HEK293 (cell line): ENCODE data around the gene RRAS.
"Not testable (repeated sequence)": the region's sequence is repeated elsewhere in the genome, so short reads cannot be mapped to it uniquely, and the experiment has no call there.

ENCODE experiments used
- CTCF ChIA-PET: fragments of 350-600 bp; formaldehyde crosslinking; extraction: SDS; loops from one replicate; lab custom pipeline; 2021; ENCODE audit warnings: antibody characterized with exemption; lab: Yijun Ruan, JAX
- POLR2A ChIA-PET: fragments of 300-600 bp; formaldehyde crosslinking; extraction: SDS; loops from one replicate; lab custom pipeline; 2020; ENCODE audit warnings: antibody characterized with exemption, inconsistent platforms; lab: Yijun Ruan, JAX
- H3K27ac ChIP-seq: fragments of 200-500 bp; sonication (Bioruptor generic); 2 replicates; pipeline ENCODE4 v1.5.1; 2014; ENCODE audit warnings: low read depth, low read length, control low read depth, inconsistent platforms; ENCODE audit errors: extremely low read depth
- H3K36me3 ChIP-seq, 2 experiments: fragments of 200-500 bp in 1 of 2; sonication (Bioruptor generic) in 1 of 2; 1 replicate in 1 of 2; 2 replicates in 1 of 2; pipeline ENCODE4 v1.5.1; 2014 to 2017; ENCODE audit warnings: inconsistent platforms in 2 of 2, low read length in 2 of 2; ENCODE audit not compliant: control insufficient read depth in 2 of 2, insufficient read depth in 1 of 2
- H3K4me1 ChIP-seq: fragments of 200-500 bp; sonication (Bioruptor generic); 2 replicates; pipeline ENCODE4 v1.5.1; 2014; ENCODE audit warnings: mild to moderate bottlenecking, low read length, inconsistent platforms; ENCODE audit not compliant: control insufficient read depth, insufficient read depth
- H3K4me3 ChIP-seq: 2 replicates; pipeline ENCODE4 v1.5.1; 2011; ENCODE audit warnings: low read depth, mild to moderate bottlenecking, control low read depth, low read length, moderate library complexity
- H3K9me3 ChIP-seq: fragments of 200-500 bp; sonication (Bioruptor generic); 2 replicates; pipeline ENCODE4 v1.5.1; 2014; ENCODE audit warnings: low read depth, low read length, inconsistent platforms; ENCODE audit not compliant: control insufficient read depth, insufficient read depth
- GLIS1 ChIP-seq: fragments of 450-650 bp; formaldehyde crosslinking; IDR thresholded peaks from 2 replicates; pipeline ENCODE4 v1.5.1; 2016; ENCODE audit warnings: missing biosample characterization, missing genetic modification characterization
- KLF9 ChIP-seq: fragments of 450-650 bp; formaldehyde crosslinking; IDR thresholded peaks from 2 replicates; pipeline ENCODE4 v1.5.1; 2016; ENCODE audit warnings: missing biosample characterization, missing genetic modification characterization, low read depth
- PRDM1 ChIP-seq: fragments of 450-650 bp; formaldehyde crosslinking; IDR thresholded peaks from 2 replicates; pipeline ENCODE4; 2016; ENCODE audit warnings: missing biosample characterization, missing genetic modification characterization
- TCF7L2 ChIP-seq: IDR thresholded peaks from 2 replicates; pipeline ENCODE4 v1.6.1; 2011; ENCODE audit warnings: low read depth, mild to moderate bottlenecking, inconsistent platforms, low read length, moderate library complexity, borderline replicate concordance
- WT1 ChIP-seq: fragments of 450-650 bp; formaldehyde crosslinking; IDR thresholded peaks from 2 replicates; pipeline ENCODE4 v1.5.1; 2016; ENCODE audit warnings: missing biosample characterization, missing genetic modification characterization
- ZBTB48 ChIP-seq: fragments of 450-650 bp; formaldehyde crosslinking; IDR thresholded peaks from 2 replicates; pipeline ENCODE4 v1.5.1; 2016; ENCODE audit warnings: missing biosample characterization, missing genetic modification characterization
- ZIC2 ChIP-seq: fragments of 450-650 bp; formaldehyde crosslinking; IDR thresholded peaks from 2 replicates; pipeline ENCODE4 v1.5.1; 2016; ENCODE audit warnings: missing biosample characterization, missing genetic modification characterization
- ZNF114 ChIP-seq: fragments of 450-650 bp; formaldehyde crosslinking; IDR thresholded peaks from 2 replicates; pipeline ENCODE4 v1.5.0; 2017; ENCODE audit warnings: missing biosample characterization, missing genetic modification characterization
- ZNF121 ChIP-seq: fragments of 450-650 bp; formaldehyde crosslinking; IDR thresholded peaks from 2 replicates; pipeline ENCODE4 v1.5.1; 2016; ENCODE audit warnings: missing biosample characterization, missing genetic modification characterization
- ZNF37A ChIP-seq: fragments of 450-650 bp; IDR thresholded peaks from 2 replicates; pipeline ENCODE4 v1.5.1; 2018; ENCODE audit warnings: missing biosample characterization, missing genetic modification characterization
- ZNF394 ChIP-seq: fragments of 450-650 bp; formaldehyde crosslinking; IDR thresholded peaks from 2 replicates; pipeline ENCODE4 v1.5.1; 2016; ENCODE audit warnings: missing biosample characterization, missing genetic modification characterization, mild to moderate bottlenecking, moderate library complexity, borderline replicate concordance
- ZNF513 ChIP-seq: fragments of 450-650 bp; IDR thresholded peaks from 2 replicates; pipeline ENCODE4 v1.5.1; 2018; ENCODE audit warnings: missing biosample characterization, missing genetic modification characterization
- ZNF560 ChIP-seq: fragments of 450-650 bp; formaldehyde crosslinking; IDR thresholded peaks from 2 replicates; pipeline ENCODE4 v1.5.1; 2017; ENCODE audit warnings: missing biosample characterization, missing genetic modification characterization, borderline replicate concordance
- ZNF664 ChIP-seq: fragments of 450-650 bp; formaldehyde crosslinking; IDR thresholded peaks from 2 replicates; pipeline ENCODE4 v1.5.1; 2016; ENCODE audit warnings: missing biosample characterization, missing genetic modification characterization
- ZNF707 ChIP-seq: fragments of 450-650 bp; formaldehyde crosslinking; IDR thresholded peaks from 2 replicates; pipeline ENCODE4 v1.5.1; 2016; ENCODE audit warnings: missing biosample characterization, missing genetic modification characterization
- ZNF776 ChIP-seq: fragments of 450-650 bp; formaldehyde crosslinking; IDR thresholded peaks from 2 replicates; pipeline ENCODE4 v1.5.0; 2017; ENCODE audit warnings: missing biosample characterization, missing genetic modification characterization, borderline replicate concordance
- ZNF791 ChIP-seq: fragments of 450-650 bp; formaldehyde crosslinking; IDR thresholded peaks from 2 replicates; pipeline ENCODE4 v1.5.1; 2016; ENCODE audit warnings: missing biosample characterization, missing genetic modification characterization
- TF ChIP-seq, protein P1 (sequence below): fragments of 450-650 bp; formaldehyde crosslinking; optimal IDR thresholded peaks from 2 replicates; pipeline ENCODE3; 2016; ENCODE audit warnings: missing biosample characterization, mild to moderate bottlenecking, missing genetic modification characterization

The RRAS gene

GRCh38 chr19:49635530-49636232 lies 4.3 kb downstream of the RRAS start:
- no peaks in the 10 kb centered on the region; a peak in 1 of 3 replicates for H3K36me3 ChIP-seq
- peaks cover 20% of the 10 kb centered on the region for H3K4me1 ChIP-seq
- H3K4me3 ChIP-seq, result no peak overlapping the region
- H3K9me3 ChIP-seq, result no peaks in the 10 kb centered on the region
- no peak for TF ChIP-seq WT1 (tag by site-specific recombination)
- no peak for TF ChIP-seq TCF7L2
- TF ChIP-seq ZNF513 (tag by site-specific recombination), result no peak
- no peak for TF ChIP-seq PRDM1
- TF ChIP-seq ZNF707 (tag by site-specific recombination), result no peak
- no peak for TF ChIP-seq ZIC2
- no peak for TF ChIP-seq GLIS1 (tag by site-specific recombination)
- no peak for TF ChIP-seq ZNF37A (tag by site-specific recombination)
- no peak for TF ChIP-seq ZBTB48 (tag by site-specific recombination)
- no peak for TF ChIP-seq ZNF560
- TF ChIP-seq ZNF394 (tag by site-specific recombination), result no peak
- no peak for TF ChIP-seq ZNF664 (tag by site-specific recombination)
- TF ChIP-seq ZNF791 (tag by site-specific recombination), result no peak
- ChIA-PET POLR2A (interaction anchor here (2.0 kb wide), 1 partner anchor 42 kb away, joined by 8 read pairs; no protein-coding TSS in a partner anchor), CTCF (interaction anchor here (0.6 kb wide), 1 partner anchor 45 kb away, joined by 3 read pairs; no protein-coding TSS in a partner anchor)
- H3K27ac ChIP-seq, result no peak overlapping the region

- H3K36me3 ChIP-seq, result peaks cover 0 to 11% of the 10 kb centered on the region in 2 experiments; a peak in 1 of 3 replicates
- POLR2A ChIA-PET, result interaction anchor here (1.7 kb wide), 1 partner anchor 53 kb away, joined by 4 read pairs; the partner anchor contains the start of gene NOSIP
- not testable (repeated sequence) for H3K27ac ChIP-seq, H3K9me3 ChIP-seq, H3K4me3 ChIP-seq
- CTCF ChIA-PET, result interaction anchor here (0.6 kb wide), 2 partner anchors 33 to 47 kb away, joined by 3 to 4 read pairs; no protein-coding TSS in a partner anchor
- peaks cover 12% of the 10 kb centered on the region for H3K4me1 ChIP-seq
These were observed 6.7 kb downstream of the RRAS start for GRCh38 chr19:49633273-49633672.

DNA sequence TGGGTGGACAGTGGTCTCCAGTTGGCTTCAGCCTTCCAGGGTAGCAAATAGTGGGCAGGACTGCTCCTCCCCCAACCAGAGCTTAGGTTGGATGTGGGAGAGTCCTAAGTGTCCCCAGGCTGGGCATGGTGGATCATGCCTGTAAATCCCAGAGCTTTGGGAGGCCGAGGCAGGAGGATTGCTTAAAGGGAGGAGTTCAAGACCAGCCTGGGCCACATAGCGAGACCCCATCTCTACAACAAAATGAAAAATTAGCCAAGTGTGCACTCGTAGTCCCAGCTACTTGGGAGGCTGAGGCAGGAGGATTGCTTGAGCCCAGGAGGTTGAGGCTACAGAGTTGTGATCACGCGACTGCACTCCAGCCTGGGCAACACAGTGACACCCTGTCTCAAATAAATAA lies 7.4 kb downstream of the RRAS start:
- H3K36me3 ChIP-seq, result peaks cover 4 to 13% of the 10 kb centered on the region in 2 experiments; a peak in 2 of 3 replicates
- H3K9me3 ChIP-seq, result no peaks in the 10 kb centered on the region
- no peak overlapping the region for H3K27ac ChIP-seq
- CTCF ChIA-PET, result interaction anchor here (0.6 kb wide), 2 partner anchors 32 to 47 kb away, joined by 3 to 4 read pairs; no protein-coding TSS in a partner anchor
- TF ChIP-seq KLF9 (tag by site-specific recombination) (no peak), ZNF776 (tag by site-specific recombination) (no peak), ZNF121 (tag by site-specific recombination) (peak; percentile 85), ZNF114 (tag by site-specific recombination) (no peak)
- TF ChIP-seq, protein P1, sequence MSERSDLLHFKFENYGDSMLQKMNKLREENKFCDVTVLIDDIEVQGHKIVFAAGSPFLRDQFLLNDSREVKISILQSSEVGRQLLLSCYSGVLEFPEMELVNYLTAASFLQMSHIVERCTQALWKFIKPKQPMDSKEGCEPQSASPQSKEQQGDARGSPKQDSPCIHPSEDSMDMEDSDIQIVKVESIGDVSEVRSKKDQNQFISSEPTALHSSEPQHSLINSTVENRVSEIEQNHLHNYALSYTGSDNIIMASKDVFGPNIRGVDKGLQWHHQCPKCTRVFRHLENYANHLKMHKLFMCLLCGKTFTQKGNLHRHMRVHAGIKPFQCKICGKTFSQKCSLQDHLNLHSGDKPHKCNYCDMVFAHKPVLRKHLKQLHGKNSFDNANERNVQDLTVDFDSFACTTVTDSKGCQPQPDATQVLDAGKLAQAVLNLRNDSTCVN (tag by site-specific recombination), result no peak
- TF ChIP-seq, all 188 proteins: peak for 1
- POLR2A ChIA-PET, result interaction anchor here (1.7 to 3.4 kb wide), 2 partner anchors 8 to 52 kb away, joined by 4 to 21 read pairs; partner anchors contain the start of genes NOSIP and RRAS
- Histone ChIP-seq H3K4me3 (no peak overlapping the region), H3K4me1 (0 out of 2 replicates have a peak, but pooled peaks cover 5% of the 10 kb centered on the region)
